Measurements from ENCODE around the gene NELL2.

NELL2 gene

DNA sequence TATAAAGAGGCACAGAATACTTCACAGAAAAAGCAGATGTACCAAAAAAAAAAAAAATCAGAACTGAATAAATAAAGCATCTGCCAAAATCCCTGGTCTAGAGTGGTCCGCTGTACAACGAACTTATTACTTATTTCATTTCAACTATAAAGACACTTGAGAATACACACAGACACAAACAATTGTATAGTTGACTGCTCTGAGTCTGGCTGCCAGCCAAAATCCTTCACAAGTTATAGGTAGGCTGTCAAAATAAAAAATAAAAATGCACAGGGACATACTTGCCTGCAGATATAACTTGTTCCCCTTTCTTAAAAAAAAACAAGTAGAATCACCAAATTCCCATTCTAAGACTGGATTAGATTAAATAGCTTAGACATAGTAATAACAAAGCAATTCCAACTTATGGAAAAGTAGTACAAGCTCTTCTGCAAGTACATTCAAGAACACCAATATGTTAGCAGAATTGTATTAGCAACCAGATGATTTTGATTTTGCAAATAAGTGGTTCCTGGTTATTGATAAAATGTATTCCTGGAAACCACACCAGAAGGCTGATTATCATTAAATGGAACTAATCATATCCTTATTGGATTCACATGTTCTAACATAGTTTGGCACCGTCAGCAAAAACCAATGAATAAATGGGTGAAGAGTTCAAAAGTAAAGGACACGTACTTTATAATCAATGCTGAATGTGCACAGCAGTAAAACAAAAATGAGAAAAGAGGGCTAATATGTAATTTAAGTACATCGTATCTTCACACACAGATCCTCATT is 248.5 kb downstream of the NELL2 start:
- no peaks in the 10 kb centered on the region for H3K36me3 ChIP-seq (ENCODE audit: insufficient read depth, low read length)

DNA sequence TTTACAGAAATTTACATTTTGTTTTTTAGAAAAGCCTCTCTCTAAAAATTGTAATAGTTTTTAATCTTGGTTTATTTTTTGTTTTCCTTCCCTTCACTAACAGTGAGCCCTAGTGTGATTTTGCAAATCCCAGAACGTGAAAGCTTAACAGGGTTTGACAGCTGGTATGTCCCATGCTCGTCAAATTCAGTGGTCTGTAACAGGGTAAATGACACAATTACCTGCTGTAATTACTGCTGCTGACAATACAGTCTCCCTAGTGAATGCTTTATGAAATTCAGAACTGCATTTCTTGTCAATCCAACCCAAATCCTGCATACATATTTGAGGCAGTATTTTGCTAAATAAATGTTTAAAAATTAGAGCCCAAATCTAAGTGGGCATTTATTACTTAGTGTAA is 249.2 kb downstream of the NELL2 start:
- no peak overlapping the region for H3K4me3 ChIP-seq
- no peaks in the 10 kb centered on the region for H3K36me3 ChIP-seq (ENCODE audit: insufficient read depth, low read length)
- H3K9ac ChIP-seq (ENCODE audit: insufficient read length), result no peak overlapping the region
- no peak overlapping the region for H3K27ac ChIP-seq
- DNase-seq (ENCODE audit: low read depth, low spot score), result no peak
- H3K9me3 ChIP-seq (ENCODE audit: low read depth, low read length), result no peaks in the 10 kb centered on the region
- TF ChIP-seq FOXP2 (optimal IDR thresholded peaks at IDR 0.05; ENCODE audit: control extremely low read depth, extremely low read length, insufficient read depth), result no peak
- no peak for TF ChIP-seq POLR2AphosphoS5 (IDR thresholded peaks at IDR 0.05; ENCODE audit: borderline replicate concordance, low read depth, low read length)
- no peak for TF ChIP-seq EZH2 (IDR thresholded peaks at IDR 0.05)

More for the DNA sequence above, 248.5 kb downstream of the NELL2 start:
- H3K9ac ChIP-seq (ENCODE audit: insufficient read length), result no peak overlapping the region
- no peak for DNase-seq (ENCODE audit: low read depth, low spot score)
- H3K9me3 ChIP-seq (ENCODE audit: low read depth, low read length), result no peaks in the 10 kb centered on the region
- no peak overlapping the region for H3K27ac ChIP-seq
- no peak for TF ChIP-seq EZH2 (IDR thresholded peaks at IDR 0.05)
- no peak; the same call in 1 of the 2 replicates for TF ChIP-seq POLR2AphosphoS5 (IDR thresholded peaks at IDR 0.05; ENCODE audit: borderline replicate concordance, low read depth, low read length)
- TF ChIP-seq FOXP2 (optimal IDR thresholded peaks at IDR 0.05; ENCODE audit: control extremely low read depth, extremely low read length, insufficient read depth), result no peak
- peak overlapping the region; percentile 44; the same call in 1 of the 2 replicates for H3K4me3 ChIP-seq

DNA sequence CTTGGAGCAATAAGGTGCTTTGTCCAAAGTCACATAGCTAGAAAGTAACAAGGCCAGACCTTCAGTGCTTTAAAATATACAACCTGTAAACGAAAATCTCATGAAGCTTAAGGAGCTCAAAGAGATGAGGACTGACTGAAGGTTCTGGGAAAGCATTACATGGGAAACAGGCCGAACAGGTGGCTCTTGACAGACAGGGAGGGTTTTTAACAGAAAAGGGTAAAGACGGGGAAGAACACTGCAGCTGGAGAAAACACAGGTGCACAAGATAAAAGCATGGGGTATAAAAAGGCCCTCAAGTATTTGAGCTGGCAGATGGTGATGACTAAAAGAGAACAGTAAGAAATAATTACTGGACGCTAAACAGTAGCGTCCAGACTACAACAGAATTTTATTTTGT is 257.2 kb downstream of the NELL2 start:
- DNase-seq (ENCODE audit: low read depth, low spot score), result no peak
- Histone ChIP-seq H3K4me3 (no peak overlapping the region), H3K9ac (ENCODE audit: insufficient read length) (no peak overlapping the region), H3K9me3 (ENCODE audit: low read depth, low read length) (no peaks in the 10 kb centered on the region), H3K36me3 (ENCODE audit: insufficient read depth, low read length) (no peaks in the 10 kb centered on the region), H3K27ac (no peak overlapping the region)
- TF ChIP-seq POLR2AphosphoS5 (IDR thresholded peaks at IDR 0.05; ENCODE audit: borderline replicate concordance, low read depth, low read length) (no peak), EZH2 (IDR thresholded peaks at IDR 0.05) (no peak), FOXP2 (optimal IDR thresholded peaks at IDR 0.05; ENCODE audit: control extremely low read depth, extremely low read length, insufficient read depth) (no peak)

DNA sequence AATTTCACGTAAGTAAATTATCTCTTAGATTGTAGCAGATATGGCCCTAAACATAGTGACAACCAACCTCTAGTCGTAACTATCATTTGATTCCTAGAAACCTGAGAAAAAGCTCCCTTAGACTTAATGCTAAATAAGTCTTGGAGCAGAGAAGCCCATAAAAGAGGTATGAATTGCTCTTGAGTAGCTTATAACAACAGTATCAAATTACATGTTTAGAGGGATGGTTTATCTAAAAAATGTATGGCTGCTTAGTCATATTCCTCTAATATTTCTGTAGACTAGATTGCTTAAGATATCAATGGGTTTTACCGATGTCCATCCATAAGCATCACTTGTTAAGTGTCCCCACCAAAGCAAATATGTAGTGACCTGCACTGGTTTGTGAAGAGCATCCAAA is 259.7 kb downstream of the NELL2 start:
- no peak for TF ChIP-seq FOXP2 (optimal IDR thresholded peaks at IDR 0.05; ENCODE audit: control extremely low read depth, extremely low read length, insufficient read depth)
- TF ChIP-seq POLR2AphosphoS5 (IDR thresholded peaks at IDR 0.05; ENCODE audit: borderline replicate concordance, low read depth, low read length), result no peak
- TF ChIP-seq EZH2 (IDR thresholded peaks at IDR 0.05), result no peak
- H3K9ac ChIP-seq (ENCODE audit: insufficient read length), result no peak overlapping the region
- H3K36me3 ChIP-seq (ENCODE audit: insufficient read depth, low read length), result no peaks in the 10 kb centered on the region
- H3K4me3 ChIP-seq, result no peak overlapping the region
- no peak for DNase-seq (ENCODE audit: low read depth, low spot score)
- H3K9me3 ChIP-seq (ENCODE audit: low read depth, low read length), result no peaks in the 10 kb centered on the region
- H3K27ac ChIP-seq, result no peak overlapping the region

DNA sequence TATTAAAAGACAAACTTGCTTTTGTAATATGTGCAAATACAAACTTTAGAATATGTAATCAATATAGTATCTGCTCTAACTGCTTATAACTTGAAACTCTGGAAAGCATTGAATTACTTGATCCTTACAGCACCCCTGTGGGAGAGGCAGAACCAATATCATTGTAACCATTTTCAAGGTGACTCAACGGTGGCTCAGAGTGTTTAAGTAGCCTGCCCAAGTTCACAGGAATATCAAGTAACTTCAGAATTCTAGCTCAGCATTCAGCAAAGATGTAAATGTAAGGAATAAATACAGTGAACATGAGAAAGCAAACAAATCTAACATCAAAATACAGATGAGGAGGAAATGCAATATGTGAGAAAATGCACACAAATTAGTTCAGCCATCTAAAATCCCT is 264.6 kb downstream of the NELL2 start:
- H3K27ac ChIP-seq, result no peak overlapping the region
- H3K9ac ChIP-seq (ENCODE audit: insufficient read length), result no peak overlapping the region
- no peaks in the 10 kb centered on the region for H3K9me3 ChIP-seq (ENCODE audit: low read depth, low read length)
- no peak for DNase-seq (ENCODE audit: low read depth, low spot score)
- no peak overlapping the region for H3K4me3 ChIP-seq
- TF ChIP-seq POLR2AphosphoS5 (IDR thresholded peaks at IDR 0.05; ENCODE audit: borderline replicate concordance, low read depth, low read length) (no peak), EZH2 (IDR thresholded peaks at IDR 0.05) (no peak), FOXP2 (optimal IDR thresholded peaks at IDR 0.05; ENCODE audit: control extremely low read depth, extremely low read length, insufficient read depth) (no peak)
- peaks cover 9% of the 10 kb centered on the region for H3K36me3 ChIP-seq (ENCODE audit: insufficient read depth, low read length)

DNA sequence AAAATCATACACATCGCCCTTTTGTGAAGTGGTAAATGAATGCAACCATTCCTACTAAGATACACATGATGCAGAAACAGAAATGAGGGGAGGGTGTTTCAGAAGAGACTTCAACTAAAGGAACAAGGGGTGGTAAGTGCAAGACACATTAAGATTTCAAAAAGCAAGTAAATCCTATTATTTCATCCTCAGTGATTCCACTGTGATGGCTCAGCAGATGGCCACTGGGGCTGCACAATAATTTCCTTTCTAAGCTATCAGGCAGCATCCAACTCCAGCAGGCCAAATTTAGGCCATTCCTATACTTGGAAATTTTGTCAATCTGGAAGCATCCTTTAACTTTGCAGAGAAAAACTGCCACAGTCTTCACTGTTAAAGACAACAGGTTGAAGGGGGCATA is 272.4 kb downstream of the NELL2 start:
- no peak overlapping the region for H3K27ac ChIP-seq
- H3K9ac ChIP-seq (ENCODE audit: insufficient read length), result no peak overlapping the region
- no peak for DNase-seq (ENCODE audit: low read depth, low spot score)
- TF ChIP-seq FOXP2 (optimal IDR thresholded peaks at IDR 0.05; ENCODE audit: control extremely low read depth, extremely low read length, insufficient read depth), result no peak
- no peak for TF ChIP-seq EZH2 (IDR thresholded peaks at IDR 0.05)
- TF ChIP-seq POLR2AphosphoS5 (IDR thresholded peaks at IDR 0.05; ENCODE audit: borderline replicate concordance, low read depth, low read length), result no peak
- H3K36me3 ChIP-seq (ENCODE audit: insufficient read depth, low read length), result peaks cover 9% of the 10 kb centered on the region
- no peak overlapping the region for H3K4me3 ChIP-seq
- no peaks in the 10 kb centered on the region for H3K9me3 ChIP-seq (ENCODE audit: low read depth, low read length)

DNA sequence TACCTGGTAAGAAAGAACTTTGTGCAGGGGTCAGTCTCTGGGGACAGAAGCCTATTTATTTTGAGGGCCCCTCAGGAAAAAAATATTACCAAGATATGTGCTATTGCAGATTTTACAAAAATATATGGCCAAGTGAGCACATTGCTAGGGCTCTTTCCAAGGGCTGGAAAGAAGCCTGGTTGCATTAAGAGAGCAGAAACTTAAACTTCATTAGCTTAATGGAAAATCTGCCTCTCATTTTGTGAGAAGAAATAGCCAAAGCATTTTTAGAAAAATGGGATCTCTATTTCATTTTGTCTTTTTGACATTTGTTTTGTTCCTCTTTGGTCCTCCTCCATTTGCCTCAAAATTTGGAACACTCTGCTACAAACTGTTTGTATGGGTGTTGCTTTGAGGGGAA is 283.5 kb downstream of the NELL2 start:
- H3K36me3 ChIP-seq (ENCODE audit: insufficient read depth, low read length), result no peaks in the 10 kb centered on the region
- H3K27ac ChIP-seq, result no peak overlapping the region
- TF ChIP-seq POLR2AphosphoS5 (IDR thresholded peaks at IDR 0.05; ENCODE audit: borderline replicate concordance, low read depth, low read length) (no peak), EZH2 (IDR thresholded peaks at IDR 0.05) (no peak), FOXP2 (optimal IDR thresholded peaks at IDR 0.05; ENCODE audit: control extremely low read depth, extremely low read length, insufficient read depth) (no peak)
- no peak for DNase-seq (ENCODE audit: low read depth, low spot score)
- no peak overlapping the region for H3K9ac ChIP-seq (ENCODE audit: insufficient read length)
- no peak overlapping the region for H3K4me3 ChIP-seq
- H3K9me3 ChIP-seq (ENCODE audit: low read depth, low read length), result no peaks in the 10 kb centered on the region

DNA sequence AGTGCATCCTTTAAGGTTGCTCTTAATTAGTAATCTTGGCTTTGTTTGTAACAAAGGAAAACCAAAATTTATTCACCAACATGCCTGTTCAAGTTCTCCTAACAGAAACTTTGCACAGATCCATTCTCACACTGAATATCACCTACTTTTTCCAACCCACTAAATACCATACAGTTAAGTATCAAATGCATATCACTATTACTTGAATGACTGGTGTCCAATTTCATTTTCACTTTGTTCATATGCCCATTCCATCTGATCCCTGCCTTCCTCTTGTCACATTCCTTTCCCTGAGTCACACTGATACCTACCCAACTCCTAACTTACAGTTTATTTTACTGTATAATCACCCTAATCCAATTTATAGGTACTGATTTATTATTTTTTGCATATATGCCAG is 286.4 kb downstream of the NELL2 start:
- Histone ChIP-seq H3K4me3 (no peak overlapping the region), H3K36me3 (ENCODE audit: insufficient read depth, low read length) (no peaks in the 10 kb centered on the region), H3K27ac (no peak overlapping the region), H3K9me3 (ENCODE audit: low read depth, low read length) (no peaks in the 10 kb centered on the region), H3K9ac (ENCODE audit: insufficient read length) (no peak overlapping the region)
- TF ChIP-seq FOXP2 (optimal IDR thresholded peaks at IDR 0.05; ENCODE audit: control extremely low read depth, extremely low read length, insufficient read depth) (no peak), EZH2 (IDR thresholded peaks at IDR 0.05) (no peak), POLR2AphosphoS5 (IDR thresholded peaks at IDR 0.05; ENCODE audit: borderline replicate concordance, low read depth, low read length) (no peak)
- DNase-seq (ENCODE audit: low read depth, low spot score), result no peak

All from SK-N-MC (cell line).